GM21528 (cell line): ENCODE data around the gene STK24.

Experiments used
- ATAC-seq: cut with Tn5 transposase; IDR thresholded peaks from one replicate; pipeline ENCODE4 v1.9.1; 2021; ENCODE audit warnings: mild to moderate bottlenecking, moderate library complexity; ENCODE audit not compliant: unreplicated experiment, low FRiP score

The STK24 gene

GRCh38 chr13:98443329-98443728, 133.6 kb downstream of the STK24 start:
- ATAC-seq: no peak

GRCh38 chr13:98442391-98443230, 134.3 kb downstream of the STK24 start:
- ATAC-seq: no peak

- no peak for ATAC-seq
Observed at GRCh38 chr13:98441056-98441676, 135.7 kb downstream of the STK24 start.

- ATAC-seq: no peak
Observed at GRCh38 chr13:98440390-98441055, 136.4 kb downstream of the STK24 start.

- ATAC-seq: no peak
Observed at GRCh38 chr13:98439896-98440295, 137.0 kb downstream of the STK24 start.

- no peak for ATAC-seq
Observed at GRCh38 chr13:98439126-98439828, 137.6 kb downstream of the STK24 start.

GRCh38 chr13:98438246-98439125, 138.4 kb downstream of the STK24 start:
- ATAC-seq: no peak

GRCh38 chr13:98436233-98436910, 140.5 kb downstream of the STK24 start:
- no peak for ATAC-seq

GRCh38 chr13:98435376-98435775, 141.5 kb downstream of the STK24 start:
- no peak for ATAC-seq

GRCh38 chr13:98434060-98434459, 142.8 kb downstream of the STK24 start:
- no peak for ATAC-seq

GRCh38 chr13:98433654-98434053, 143.3 kb downstream of the STK24 start:
- ATAC-seq: no peak

- no peak for ATAC-seq
Observed at GRCh38 chr13:98432638-98433037, 144.3 kb downstream of the STK24 start.

- no peak for ATAC-seq
Observed at GRCh38 chr13:98429977-98430736, 146.8 kb downstream of the STK24 start.

GRCh38 chr13:98429531-98429930, 147.4 kb downstream of the STK24 start:
- ATAC-seq: no peak

GRCh38 chr13:98429081-98429480, 147.8 kb downstream of the STK24 start:
- ATAC-seq: no peak

- no peak for ATAC-seq
Observed at GRCh38 chr13:98428256-98428966, 148.5 kb downstream of the STK24 start.

- no peak for ATAC-seq
Observed at GRCh38 chr13:98427331-98427995, 149.4 kb downstream of the STK24 start.
